Endothelial cell of umbilical vein (primary cell): ENCODE results near the gene ZG16B. TPM values are rescaled to one million over a fixed set of nuclear protein-coding genes. Genes with fewer than 3 reads are reported as not detected.

Source experiments
- BruUV-seq: library from RNA; stranded (reverse); fragments of 400-500 nt; replicated peaks from 2 replicates; lab custom pipeline; 2021; lab: Mats Ljungman, UMichigan
- CTCF ChIA-PET: fragments of 300-600, 350-600 bp; sonication (Branson Sonifier 250); formaldehyde crosslinking; loops from one replicate; lab custom pipeline; 2021; ENCODE audit warnings: antibody characterized with exemption, inconsistent platforms; lab: Charles Lee
- POLR2A ChIA-PET: fragments of 300-600, 350-600 bp; sonication (Branson Sonifier 250); formaldehyde crosslinking; loops from one replicate; lab custom pipeline; 2021; ENCODE audit warnings: antibody characterized with exemption, inconsistent platforms; lab: Charles Lee
- DNase-seq: peaks from one replicate; pipeline ENCODE4 v3.0.0-alpha.2; 2011; ENCODE audit warnings: low read depth, low spot score
- FAIRE-seq: peaks from 2 replicates; lab custom pipeline; 2011; peaks lifted over from hg19 to GRCh38; lab: Jason Lieb, UNC
- H2AFZ ChIP-seq: 2 replicates; pipeline ENCODE4 v1.6.0; 2012; ENCODE audit warnings: low read depth, low read length, control low read depth, inconsistent platforms
- H3K27ac ChIP-seq: 2 replicates; pipeline ENCODE4 v1.5.1; 2011; ENCODE audit warnings: low read depth, mild to moderate bottlenecking, control low read depth, low read length, moderate library complexity; ENCODE audit not compliant: insufficient read depth
- H3K27me3 ChIP-seq, 2 experiments: 2 replicates each; pipeline versions ENCODE4 v1.6.0 to v1.6.1; 2011; ENCODE audit warnings: low read length in 2 of 2, mixed read lengths in 1 of 2; ENCODE audit not compliant: control insufficient read depth in 2 of 2, insufficient read depth in 2 of 2
- H3K36me3 ChIP-seq, 2 experiments: 2 replicates in 1 of 2; 3 replicates in 1 of 2; pipeline ENCODE4 v1.5.1; 2011; ENCODE audit warnings: low read length in 2 of 2, mild to moderate bottlenecking in 1 of 2, moderate library complexity in 1 of 2; ENCODE audit not compliant: control insufficient read depth in 2 of 2, insufficient read depth in 2 of 2; ENCODE audit errors: extremely low read depth in 1 of 2
- H3K4me1 ChIP-seq: 3 replicates; pipeline ENCODE4 v1.5.1; 2011; ENCODE audit warnings: mild to moderate bottlenecking, low read length; ENCODE audit not compliant: control insufficient read depth, insufficient read depth; ENCODE audit errors: extremely low read depth
- H3K4me2 ChIP-seq: 2 replicates; pipeline ENCODE4 v1.6.1; 2011; ENCODE audit warnings: low read length, control low read depth, mixed read lengths; ENCODE audit not compliant: insufficient read depth
- H3K4me3 ChIP-seq, 3 experiments: fragments of 200-600 bp in 1 of 3; sonication (generic), shearing (Covaris generic) in 1 of 3; replicated peaks in 1 of 3; 2 replicates each; pipeline ENCODE4 v1.5.1; 2011 to 2016; ENCODE audit warnings: control low read depth in 3 of 3, low read length in 3 of 3, mild to moderate bottlenecking in 2 of 3, inconsistent platforms in 1 of 3, low read depth in 1 of 3, moderate library complexity in 1 of 3; ENCODE audit not compliant: insufficient read depth in 1 of 3
- H3K79me2 ChIP-seq: 2 replicates; pipeline ENCODE4 v1.6.0; 2012; ENCODE audit warnings: low read length, inconsistent platforms; ENCODE audit not compliant: control insufficient read depth, insufficient read depth
- H3K9ac ChIP-seq: replicated peaks from 2 replicates; pipeline ENCODE3; 2011; ENCODE audit warnings: low read length, control low read depth; ENCODE audit not compliant: insufficient read depth; ENCODE audit errors: extremely low read depth
- H3K9me1 ChIP-seq: replicated peaks from 3 replicates; pipeline ENCODE4 v1.6.0; 2011; ENCODE audit warnings: mild to moderate bottlenecking, low read length; ENCODE audit not compliant: control insufficient read depth, insufficient read depth; ENCODE audit errors: extremely low read depth
- H3K9me3 ChIP-seq: replicated peaks from 2 replicates; pipeline ENCODE4 v1.5.1; 2012; ENCODE audit warnings: low read length, inconsistent platforms; ENCODE audit not compliant: control insufficient read depth, insufficient read depth
- H4K20me1 ChIP-seq: replicated peaks from 2 replicates; pipeline ENCODE3; 2011; ENCODE audit warnings: mild to moderate bottlenecking, low read length; ENCODE audit not compliant: control insufficient read depth, insufficient read depth; ENCODE audit errors: extremely low read depth
- CTCF ChIP-seq, 2 donors: IDR thresholded peaks; 1 replicate in 1 of 2; 2 replicates in 1 of 2; pipeline ENCODE4 v1.5.1; 2011; ENCODE audit warnings: low read length in 2 of 2, mild to moderate bottlenecking in 2 of 2, moderate library complexity in 2 of 2, control low read depth in 1 of 2, inconsistent platforms in 1 of 2, low read depth in 1 of 2; ENCODE audit not compliant: insufficient read depth in 1 of 2; ENCODE audit errors: extremely low read depth in 1 of 2
- FOS ChIP-seq: IDR thresholded peaks from 2 replicates; pipeline ENCODE4 v1.6.1; 2011; ENCODE audit warnings: mild to moderate bottlenecking, low read length, moderate library complexity, borderline replicate concordance; ENCODE audit not compliant: insufficient read depth
- GATA2 ChIP-seq: IDR thresholded peaks from 2 replicates; pipeline ENCODE4 v1.7.0; 2011; ENCODE audit warnings: low read depth, mild to moderate bottlenecking, moderate library complexity, mixed read lengths, low read length; ENCODE audit not compliant: insufficient read length, insufficient read depth
- dilution Hi-C: fragments of 300-500 bp; cut with MboI; formaldehyde crosslinking; loops from one replicate; pipeline ENCODE4 v1.15.0; 2019; ENCODE audit warnings: low sequenced_read_pairs; ENCODE audit not compliant: extremely low pct_ligation_motif_present
- intact Hi-C: fragments of 100-400 bp; cut with micrococcal nuclease; formaldehyde crosslinking; loops from one replicate; pipeline ENCODE4 v1.10.0; 2022
- polyA plus RNA-seq, 4 experiments: library from polyadenylated mRNA; depleted of rRNA in 3 of 4; stranded (reverse) in 3 of 4; unstranded in 1 of 4; fragments of >200 nt; gene quantifications; 2 replicates each; pipeline versions ENCODE4 v1.2.1 to v1.2.3, GENCODE V29; 2011 to 2012; ENCODE audit warnings: missing spikeins in 1 of 4
- total RNA-seq: library from RNA; stranded (reverse); gene quantifications from 2 replicates; pipeline ENCODE4 v1.2.3, GENCODE V29; 2021

ZG16B gene
- total and polyA plus RNA-seq, 2 donors (not counting 3 experiments of a cell fraction or from before 2014, with no cell fraction given): 0.22 TPM; not detected in 1

GRCh38 chr16:2856686-2857450, 26.8 kb downstream of the ZG16B start:
- Histone ChIP-seq H3K9ac (no peak overlapping the region), H3K79me2 (no peaks in the 10 kb centered on the region), H3K4me2 (no peak overlapping the region), H3K36me3 (no peaks in the 10 kb centered on the region), H3K9me3 (peaks cover 2% of the 10 kb centered on the region), H3K27ac (no peak overlapping the region), H2AFZ (no peak overlapping the region), H3K4me3 (no peak overlapping the region), H4K20me1 (no peaks in the 10 kb centered on the region), H3K27me3 (peaks cover 2 to 7% of the 10 kb centered on the region in 2 experiments), H3K4me1 (no peaks in the 10 kb centered on the region), H3K9me1 (no peaks in the 10 kb centered on the region)
- TF ChIP-seq GATA2 (no peak), FOS (no peak), CTCF (IDR thresholded peaks at IDR 0.05; ENCODE audit: extremely low read depth in 1 of 2, insufficient read depth in 1 of 2, low read depth in 1 of 2, low read length in 2 of 2) (no peak)
- BruUV-seq: no TSS peak
- no peak for DNase-seq
- ChIA-PET CTCF (interaction anchor here (1.1 to 1.2 kb wide), 2 partner anchors 11 to 19 kb away, joined by 5 to 10 read pairs; no protein-coding TSS in a partner anchor), POLR2A (no interaction called here)
- dilution Hi-C loops: no loop called here
- intact Hi-C loops: no loop called here
- no peak for FAIRE-seq
